Choroid plexus epithelial cell (primary cell): ENCODE data around the gene U2AF1L4.

ENCODE experiments used
- DNase-seq: peaks from one replicate; pipeline ENCODE4 v3.0.0-alpha.2; 2010; ENCODE audit warnings: low read depth
- H3K4me3 ChIP-seq: 2 replicates; pipeline ENCODE4 v1.5.1; 2011; ENCODE audit warnings: low read depth, mild to moderate bottlenecking, control low read depth, low read length, moderate library complexity
- TF ChIP-seq, protein P1 (sequence below): conservative IDR thresholded peaks from 2 replicates; pipeline ENCODE4 v1.5.1; 2011; ENCODE audit warnings: low read depth, mild to moderate bottlenecking, control low read depth, inconsistent platforms, low read length, moderate library complexity

The U2AF1L4 gene

DNA sequence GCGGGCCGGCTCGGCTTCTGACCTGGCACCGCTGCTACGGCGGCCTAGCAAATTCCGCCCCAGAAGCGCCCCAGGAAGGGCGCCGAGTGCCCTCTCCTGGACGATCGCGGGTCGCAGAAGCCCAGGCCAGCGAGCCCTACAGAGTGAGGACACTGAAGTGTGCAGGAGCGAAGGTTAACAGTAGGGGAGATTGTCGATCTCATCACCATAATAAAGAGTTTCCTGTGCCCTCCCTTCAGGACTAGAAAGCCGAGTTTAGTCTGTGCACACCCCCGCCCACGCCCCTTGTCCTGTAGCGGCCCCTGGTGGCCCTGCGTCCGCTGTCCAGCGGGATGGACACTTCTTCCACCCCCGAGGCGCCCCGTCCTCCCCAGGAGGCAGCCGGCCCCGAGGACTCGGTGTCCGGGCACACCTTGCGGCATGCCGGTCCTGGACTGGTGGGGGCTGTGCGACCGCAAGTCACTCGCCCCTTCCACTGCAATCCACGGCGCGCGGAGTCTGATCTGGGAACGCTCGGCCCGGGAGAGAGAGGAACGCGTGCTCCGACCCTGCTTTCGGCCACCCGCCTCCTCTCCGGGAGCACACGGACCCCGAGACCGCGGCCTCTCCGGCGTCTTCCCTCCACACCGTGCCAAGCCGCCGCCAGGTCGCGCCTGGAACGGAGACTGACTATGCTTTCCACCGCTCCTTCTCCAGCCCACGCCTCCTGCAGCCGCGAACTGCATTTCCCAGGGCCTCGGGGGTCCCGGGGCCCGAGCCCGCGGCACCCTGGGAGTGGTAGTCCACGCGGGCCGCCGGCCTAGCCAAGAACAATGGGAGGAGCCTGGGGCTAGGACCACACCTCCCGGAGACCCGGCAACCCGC lies 28.2 kb downstream of the U2AF1L4 start:
- TF ChIP-seq, protein P1, sequence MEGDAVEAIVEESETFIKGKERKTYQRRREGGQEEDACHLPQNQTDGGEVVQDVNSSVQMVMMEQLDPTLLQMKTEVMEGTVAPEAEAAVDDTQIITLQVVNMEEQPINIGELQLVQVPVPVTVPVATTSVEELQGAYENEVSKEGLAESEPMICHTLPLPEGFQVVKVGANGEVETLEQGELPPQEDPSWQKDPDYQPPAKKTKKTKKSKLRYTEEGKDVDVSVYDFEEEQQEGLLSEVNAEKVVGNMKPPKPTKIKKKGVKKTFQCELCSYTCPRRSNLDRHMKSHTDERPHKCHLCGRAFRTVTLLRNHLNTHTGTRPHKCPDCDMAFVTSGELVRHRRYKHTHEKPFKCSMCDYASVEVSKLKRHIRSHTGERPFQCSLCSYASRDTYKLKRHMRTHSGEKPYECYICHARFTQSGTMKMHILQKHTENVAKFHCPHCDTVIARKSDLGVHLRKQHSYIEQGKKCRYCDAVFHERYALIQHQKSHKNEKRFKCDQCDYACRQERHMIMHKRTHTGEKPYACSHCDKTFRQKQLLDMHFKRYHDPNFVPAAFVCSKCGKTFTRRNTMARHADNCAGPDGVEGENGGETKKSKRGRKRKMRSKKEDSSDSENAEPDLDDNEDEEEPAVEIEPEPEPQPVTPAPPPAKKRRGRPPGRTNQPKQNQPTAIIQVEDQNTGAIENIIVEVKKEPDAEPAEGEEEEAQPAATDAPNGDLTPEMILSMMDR = peak; percentile 85
- peak; percentile 97 for DNase-seq
- H3K4me3 ChIP-seq = peak overlapping the region; percentile 85

DNA sequence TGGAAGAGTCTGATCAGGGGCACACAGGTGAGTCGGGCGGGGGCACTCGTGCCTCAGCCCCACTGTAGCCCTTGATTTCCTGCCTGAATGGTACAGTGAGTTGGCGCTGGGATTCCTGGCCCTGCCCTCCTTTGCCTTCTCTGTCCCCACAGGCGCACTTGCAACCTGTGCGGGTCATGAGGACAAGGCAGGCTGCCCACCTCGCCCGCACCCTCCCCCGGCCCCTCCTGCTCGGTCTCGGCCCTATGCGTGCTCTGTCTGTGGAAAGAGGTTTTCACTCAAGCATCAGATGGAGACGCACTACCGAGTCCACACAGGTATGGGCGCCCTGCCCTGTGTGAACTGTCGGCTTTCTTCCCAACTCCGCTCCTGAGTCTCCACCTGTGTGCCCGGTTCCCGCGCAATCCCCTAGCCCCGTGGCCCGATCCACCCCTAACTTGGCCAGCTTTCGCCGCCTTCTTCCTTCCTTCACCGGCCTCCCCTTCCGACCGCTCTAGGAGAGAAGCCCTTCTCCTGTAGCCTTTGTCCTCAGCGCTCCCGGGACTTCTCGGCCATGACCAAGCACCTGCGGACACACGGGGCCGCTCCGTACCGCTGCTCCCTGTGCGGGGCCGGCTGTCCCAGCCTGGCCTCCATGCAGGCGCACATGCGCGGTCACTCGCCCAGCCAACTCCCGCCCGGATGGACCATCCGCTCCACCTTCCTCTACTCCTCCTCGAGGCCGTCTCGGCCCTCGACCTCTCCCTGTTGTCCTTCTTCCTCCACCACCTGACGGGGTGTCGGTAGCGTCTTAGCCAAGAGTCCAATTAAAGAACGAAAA lies 29.0 kb downstream of the U2AF1L4 start:
- TF ChIP-seq, protein P1 = no peak
- H3K4me3 ChIP-seq = peak overlapping the region; percentile 85
- DNase-seq = peak; percentile 41

DNA sequence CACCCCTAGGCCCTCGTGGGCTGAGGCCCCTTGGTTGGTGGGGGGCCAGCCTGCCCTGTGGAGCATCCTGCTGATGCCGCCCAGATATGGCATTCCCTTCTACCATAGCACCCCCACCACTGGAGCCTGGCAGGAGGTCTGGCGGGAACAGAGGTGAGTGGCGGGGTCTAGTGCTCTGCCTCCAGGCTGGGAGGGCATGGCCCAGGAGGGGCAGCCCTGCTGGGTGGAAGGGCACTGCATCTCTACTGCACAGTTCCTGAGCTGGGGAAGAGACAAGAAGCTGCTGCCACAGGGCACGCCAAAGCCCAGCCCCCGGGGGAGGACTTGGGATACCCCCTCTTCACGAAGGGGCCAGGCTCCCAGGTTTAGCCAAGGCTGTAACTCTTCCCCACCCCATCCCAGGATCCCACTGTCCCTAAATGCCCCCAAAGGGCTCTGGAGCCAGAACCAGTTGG lies 29.8 kb downstream of the U2AF1L4 start:
- no peak for DNase-seq
- TF ChIP-seq, protein P1 = no peak
- no peak overlapping the region for H3K4me3 ChIP-seq

DNA sequence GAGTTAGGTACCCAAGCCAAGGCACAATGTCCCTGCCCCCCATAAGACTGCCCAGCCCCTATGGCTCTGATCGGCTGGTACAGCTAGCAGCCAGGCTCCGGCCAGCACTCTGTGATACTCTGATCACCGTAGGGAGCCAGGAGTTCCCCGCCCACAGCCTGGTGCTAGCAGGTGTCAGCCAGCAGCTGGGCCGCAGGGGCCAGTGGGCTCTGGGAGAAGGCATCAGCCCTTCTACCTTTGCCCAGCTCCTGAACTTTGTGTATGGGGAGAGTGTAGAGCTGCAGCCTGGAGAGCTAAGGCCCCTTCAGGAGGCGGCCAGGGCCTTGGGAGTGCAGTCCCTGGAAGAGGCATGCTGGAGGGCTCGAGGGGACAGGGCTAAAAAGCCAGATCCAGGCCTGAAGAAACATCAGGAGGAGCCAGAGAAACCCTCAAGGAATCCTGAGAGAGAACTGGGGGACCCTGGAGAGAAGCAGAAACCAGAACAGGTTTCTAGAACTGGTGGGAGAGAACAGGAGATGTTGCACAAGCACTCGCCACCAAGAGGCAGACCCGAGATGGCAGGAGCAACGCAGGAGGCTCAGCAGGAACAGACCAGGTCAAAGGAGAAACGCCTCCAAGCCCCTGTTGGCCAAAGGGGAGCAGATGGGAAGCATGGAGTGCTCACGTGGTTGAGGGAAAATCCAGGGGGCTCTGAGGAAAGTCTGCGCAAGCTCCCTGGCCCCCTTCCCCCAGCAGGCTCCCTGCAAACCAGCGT lies 30.4 kb downstream of the U2AF1L4 start:
- no peak for DNase-seq
- H3K4me3 ChIP-seq = no peak overlapping the region
- TF ChIP-seq, protein P1 = no peak

DNA sequence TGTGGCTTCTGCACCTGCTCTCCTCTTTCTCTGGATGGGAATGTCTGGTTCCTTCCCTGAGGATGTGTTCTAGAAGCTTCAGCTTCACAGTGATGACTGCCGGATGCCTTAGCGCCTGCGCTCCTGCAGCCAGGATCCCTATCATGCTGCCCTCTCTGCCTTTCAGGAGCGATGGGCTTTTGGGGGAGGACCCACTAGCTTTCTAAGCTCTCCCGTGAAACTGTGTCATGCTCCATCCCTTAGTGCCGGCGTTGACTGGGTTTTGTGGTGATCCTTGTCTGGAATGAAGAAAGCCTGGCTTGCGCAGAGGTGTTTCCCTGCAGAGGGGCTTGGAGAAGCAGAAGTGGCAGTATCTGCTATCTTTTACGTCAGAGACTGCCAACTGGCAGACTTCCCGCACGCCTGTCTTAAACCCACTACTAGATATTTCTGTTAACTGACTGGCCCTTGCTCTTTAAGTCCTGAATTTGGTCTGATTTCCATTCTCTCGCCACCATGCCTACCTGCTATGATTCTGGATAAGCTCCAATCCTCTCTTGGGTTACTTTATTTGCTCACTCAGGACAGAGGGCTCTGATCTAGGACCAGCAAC lies 31.2 kb downstream of the U2AF1L4 start:
- H3K4me3 ChIP-seq = no peak overlapping the region
- TF ChIP-seq, protein P1 = no peak
- no peak for DNase-seq

DNA sequence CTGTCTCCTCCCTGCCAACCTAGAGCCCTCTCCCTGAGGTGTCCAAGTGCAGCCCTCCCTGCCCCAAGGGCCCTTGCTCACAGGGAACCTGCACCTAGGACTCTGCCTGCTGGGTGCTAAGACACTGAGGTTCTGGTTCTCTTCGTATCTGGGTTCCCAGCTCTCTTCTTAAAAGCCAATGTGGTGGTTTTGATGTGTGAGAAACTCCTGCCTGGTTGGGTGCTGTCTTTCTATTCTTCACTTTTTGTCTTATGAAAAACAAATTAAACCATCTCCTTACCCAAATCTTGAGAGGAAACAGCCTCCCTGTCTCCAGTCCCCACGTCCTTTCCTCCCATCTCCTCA lies 31.7 kb downstream of the U2AF1L4 start:
- no peak for DNase-seq
- TF ChIP-seq, protein P1 = no peak
- H3K4me3 ChIP-seq = no peak overlapping the region
